ENCODE measurements around the gene SERINC1. TPM values are rescaled to one million over a fixed set of nuclear protein-coding genes. Genes with fewer than 3 reads are reported as not detected.
A peak's percentile ranks its signal among the peaks of the same experiment; 100 is the strongest.

SERINC1 gene
- total RNA-seq, 1 donor from 2014 or later: 216 TPM

- no peaks in the 10 kb centered on the region for H3K4me1 ChIP-seq
- H3K27ac ChIP-seq: no peak overlapping the region
- no peak overlapping the region for H3K4me3 ChIP-seq
- intact Hi-C loops (cut with DNase I): no loop called here
- ATAC-seq: peak; percentile 57 to 70
- TF ChIP-seq CTCF (IDR thresholded peaks at IDR 0.05): no peak
- H3K27me3 ChIP-seq (ENCODE audit: low read depth): no peaks in the 10 kb centered on the region
- no peak for DNase-seq
- H3K36me3 ChIP-seq: no peaks in the 10 kb centered on the region
- H3K9me3 ChIP-seq: peaks cover 5% of the 10 kb centered on the region
Measured at GRCh38 chr6:122494665-122495272, 23.2 kb upstream of the SERINC1 start.

- peak; percentile 89 for TF ChIP-seq CTCF (IDR thresholded peaks at IDR 0.05)
- Histone ChIP-seq H3K4me1 (no peaks in the 10 kb centered on the region), H3K9me3 (peaks cover 5% of the 10 kb centered on the region), H3K27me3 (ENCODE audit: low read depth) (no peaks in the 10 kb centered on the region), H3K27ac (no peak overlapping the region), H3K4me3 (no peak overlapping the region), H3K36me3 (no peaks in the 10 kb centered on the region)
- DNase-seq: peak; percentile 62
- peak; percentile 91 to 95 for ATAC-seq
- intact Hi-C loops (cut with DNase I): no loop called here
Measured at GRCh38 chr6:122491919-122492555, 20.4 kb upstream of the SERINC1 start.

GRCh38 chr6:122490607-122491006 is 19.0 kb upstream of the SERINC1 start:
- DNase-seq (no peak), ATAC-seq (no peak)
- H3K36me3 ChIP-seq: no peaks in the 10 kb centered on the region
- no peak overlapping the region for H3K27ac ChIP-seq
- H3K4me1 ChIP-seq: no peaks in the 10 kb centered on the region
- no peak for TF ChIP-seq CTCF (IDR thresholded peaks at IDR 0.05)
- H3K4me3 ChIP-seq: no peak overlapping the region
- H3K27me3 ChIP-seq (ENCODE audit: low read depth): no peaks in the 10 kb centered on the region
- intact Hi-C loops (cut with DNase I): no loop called here
- H3K9me3 ChIP-seq: no peaks in the 10 kb centered on the region

- no peak for ATAC-seq
- H3K27me3 ChIP-seq (ENCODE audit: low read depth): no peaks in the 10 kb centered on the region
- intact Hi-C loops (cut with DNase I): no loop called here
- no peak for DNase-seq
- H3K9me3 ChIP-seq: no peaks in the 10 kb centered on the region
- H3K4me1 ChIP-seq: no peaks in the 10 kb centered on the region
- no peak overlapping the region for H3K4me3 ChIP-seq
- no peaks in the 10 kb centered on the region for H3K36me3 ChIP-seq
- no peak for TF ChIP-seq CTCF (IDR thresholded peaks at IDR 0.05)
- H3K27ac ChIP-seq: no peak overlapping the region
Measured at GRCh38 chr6:122484760-122485159, 13.2 kb upstream of the SERINC1 start.

GRCh38 chr6:122482750-122483080 is 11.1 kb upstream of the SERINC1 start:
- H3K4me3 ChIP-seq: no peak overlapping the region
- no peak for DNase-seq
- no peaks in the 10 kb centered on the region for H3K9me3 ChIP-seq
- no peak overlapping the region for H3K27ac ChIP-seq
- H3K4me1 ChIP-seq: no peaks in the 10 kb centered on the region
- no peaks in the 10 kb centered on the region for H3K27me3 ChIP-seq (ENCODE audit: low read depth)
- H3K36me3 ChIP-seq: no peaks in the 10 kb centered on the region
- TF ChIP-seq CTCF (IDR thresholded peaks at IDR 0.05): no peak
- ATAC-seq: no peak
- intact Hi-C loops (cut with DNase I): no loop called here
